ENCODE data around the gene CHD1.

- TF ChIP-seq CTCF (IDR thresholded peaks at IDR 0.05) = no peak
- no peak for TF ChIP-seq POLR2A (IDR thresholded peaks at IDR 0.05)
Observed at GRCh38 chr5:98936948-98937715, 8.3 kb upstream of the CHD1 start.

Measured in prostate gland (tissue), 2 donors.